ENCODE measurements around the gene ZNF497.

GRCh38 chr19:58388175-58388526 is 25.6 kb upstream of the ZNF497 start:
- TF ChIP-seq KDM5A (IDR thresholded peaks at IDR 0.05; ENCODE audit: low read length) (no peak), POLR2AphosphoS5 (IDR thresholded peaks at IDR 0.05; ENCODE audit: low read depth, low read length) (no peak), CTCF (IDR thresholded peaks at IDR 0.05; ENCODE audit: control extremely low read depth in 1 of 3, insufficient read depth in 1 of 3, low read depth in 1 of 3, low read length in 3 of 3) (no peak), JUND (IDR thresholded peaks at IDR 0.05; ENCODE audit: low read length) (no peak), RXRA (IDR thresholded peaks at IDR 0.05; ENCODE audit: insufficient read depth, low read depth, low read length) (no peak)

Measured in H1 (cell line).